ENCODE data around the gene SIL1.
A peak's percentile ranks its signal among the peaks of the same experiment; 100 is the strongest.

SIL1 gene

DNA sequence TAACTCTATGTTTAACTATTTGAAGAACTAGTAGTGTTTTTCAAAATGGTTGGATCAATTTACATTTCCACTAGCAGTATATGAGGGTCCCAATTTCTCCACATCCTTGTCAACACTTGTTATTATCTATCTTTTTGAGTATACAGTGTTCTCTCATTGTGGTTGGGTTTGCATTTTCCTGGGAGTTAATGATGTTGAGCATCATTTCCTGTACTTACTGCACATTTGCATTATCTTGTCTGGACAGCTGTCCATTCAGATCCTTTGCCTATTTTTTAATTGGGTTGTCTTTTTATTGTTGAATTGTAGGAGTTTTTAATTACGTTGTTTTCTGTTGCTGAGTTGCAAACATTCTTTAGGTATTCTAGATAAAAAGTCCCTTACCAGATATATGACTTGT lies 219.6 kb downstream of the SIL1 start:
- no peak for DNase-seq (ENCODE audit: low spot score)

DNA sequence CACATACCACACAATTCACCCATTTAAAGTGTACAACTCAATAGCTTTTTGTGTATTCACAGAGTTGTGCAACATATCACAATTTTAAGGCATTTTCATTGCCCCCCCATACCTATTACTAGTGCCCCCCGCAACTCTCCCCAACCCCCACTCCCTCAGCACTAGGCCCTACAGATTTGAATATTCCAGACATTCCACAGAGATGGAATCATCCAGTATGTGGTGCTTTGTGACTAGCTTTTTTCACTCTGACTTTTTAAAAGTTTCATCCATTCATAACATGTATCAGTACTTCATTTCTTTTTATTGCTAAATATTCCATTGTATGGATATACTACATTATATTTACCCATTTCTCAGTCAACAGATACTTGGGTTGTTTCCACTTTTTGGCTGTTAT lies 220.1 kb downstream of the SIL1 start:
- DNase-seq (ENCODE audit: low spot score), result no peak

DNA sequence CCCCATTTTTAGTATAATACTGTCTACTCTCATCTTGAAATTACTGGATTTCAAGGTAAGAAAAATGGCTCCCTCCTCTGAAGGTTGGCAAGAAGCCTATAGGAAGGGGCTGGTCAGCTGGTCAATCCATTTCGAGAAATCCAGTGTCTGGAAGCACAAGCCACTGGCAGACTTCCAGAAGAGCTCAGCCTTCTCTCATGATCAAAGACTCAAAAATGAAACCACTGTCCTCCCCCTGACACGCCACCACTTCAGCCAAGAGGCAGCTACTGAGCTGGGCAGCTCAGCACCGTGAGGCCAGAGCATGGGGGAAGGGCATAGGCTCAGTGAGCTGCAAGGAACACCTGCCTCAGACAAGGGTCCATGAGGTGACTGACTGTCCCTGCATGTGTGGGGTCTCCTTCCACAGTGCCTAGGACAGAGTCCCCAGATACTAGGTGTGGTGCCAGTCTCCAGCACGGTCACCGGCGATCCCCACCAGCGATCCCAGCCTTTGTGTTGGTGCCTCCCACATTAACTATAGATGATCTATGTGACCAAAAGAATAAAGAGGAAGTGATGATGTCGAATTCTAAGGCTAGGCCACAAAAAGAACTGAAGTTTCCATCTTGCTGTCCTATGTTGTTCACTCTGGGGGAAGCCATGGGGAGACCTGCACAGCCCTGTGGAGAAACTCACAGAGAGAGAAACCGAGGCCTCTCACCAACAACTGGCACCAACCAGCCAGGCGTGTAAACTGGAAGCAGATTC lies 222.9 kb downstream of the SIL1 start:
- peak; percentile 55 for DNase-seq (ENCODE audit: low spot score)

DNA sequence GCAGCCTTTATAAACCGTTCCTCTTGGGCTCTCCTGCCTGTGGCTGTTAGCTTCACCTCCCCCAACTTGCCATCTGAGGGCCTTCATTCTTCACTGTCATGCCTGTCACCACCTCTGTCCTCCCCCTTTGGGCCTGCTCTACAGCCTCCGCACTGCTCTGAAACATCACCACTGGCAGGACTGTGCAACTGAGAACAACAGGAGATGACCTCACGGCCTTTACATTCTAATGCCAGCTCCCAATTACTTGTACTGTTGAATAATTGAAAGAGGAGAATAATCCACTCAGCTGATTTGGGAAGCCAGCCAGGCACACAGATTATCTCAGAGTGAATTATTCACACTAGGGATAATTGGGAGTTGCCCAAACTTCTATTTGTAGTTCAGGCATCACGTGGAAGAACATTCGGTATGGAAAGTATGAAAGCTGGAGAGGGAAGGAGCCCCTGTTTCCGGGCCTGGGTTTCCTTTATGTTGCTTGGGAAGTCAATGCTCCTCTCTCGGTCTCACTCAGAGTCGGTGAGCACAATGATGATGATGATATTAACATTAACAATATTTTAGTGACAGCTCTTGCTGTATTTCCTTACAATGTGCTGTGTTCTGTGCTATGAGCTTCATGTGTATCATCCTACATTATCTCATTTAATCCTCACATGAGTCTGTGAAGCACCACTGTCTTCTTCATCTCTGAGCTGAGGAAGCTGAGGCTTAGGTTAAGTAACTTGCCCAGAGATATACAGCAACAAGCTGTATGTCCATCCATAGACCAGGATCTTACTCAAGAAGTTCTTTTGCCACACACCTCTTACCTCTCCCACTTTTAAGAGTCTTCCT lies 223.7 kb downstream of the SIL1 start:
- DNase-seq (ENCODE audit: low spot score), result no peak

DNA sequence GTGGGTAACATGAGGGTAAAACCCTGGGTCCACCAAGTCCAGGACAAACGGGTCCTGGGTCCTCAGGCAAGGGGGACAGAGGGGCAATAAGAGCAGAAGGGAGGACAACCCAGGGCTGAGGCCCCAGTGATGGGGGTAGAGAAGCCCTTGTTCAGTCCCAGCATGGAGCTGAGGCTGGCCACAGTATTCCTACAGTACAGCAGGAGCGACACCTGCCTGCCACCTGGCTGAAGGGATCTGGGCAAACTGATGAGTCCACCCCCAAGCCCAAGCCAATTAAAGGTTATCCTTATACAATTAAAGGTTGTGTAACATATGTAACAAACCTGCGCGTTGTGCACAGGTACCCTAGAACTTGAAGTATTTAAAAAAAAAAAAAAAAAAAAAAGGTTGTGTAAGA lies 225.3 kb downstream of the SIL1 start:
- DNase-seq (ENCODE audit: low spot score), result no peak

DNA sequence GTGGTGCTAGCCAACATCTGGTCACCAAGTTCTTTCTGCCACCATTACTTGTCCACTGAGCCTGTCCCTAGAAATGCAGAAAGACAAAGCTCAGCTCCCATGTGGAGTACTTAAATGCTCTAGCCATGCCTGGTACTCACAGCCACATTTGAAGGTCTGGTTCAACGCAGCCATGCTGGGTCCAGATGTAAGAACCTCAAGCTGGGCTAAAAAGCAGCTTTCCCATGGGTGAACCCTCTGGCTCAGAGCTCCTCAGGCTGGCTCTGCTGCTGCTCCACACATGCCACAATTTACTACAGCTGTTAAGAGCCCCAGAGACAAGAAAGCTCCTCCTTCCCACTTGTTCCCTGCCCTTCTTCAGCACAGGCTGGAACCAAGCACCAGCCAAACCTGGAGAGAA lies 225.9 kb downstream of the SIL1 start:
- no peak for DNase-seq (ENCODE audit: low spot score)

DNA sequence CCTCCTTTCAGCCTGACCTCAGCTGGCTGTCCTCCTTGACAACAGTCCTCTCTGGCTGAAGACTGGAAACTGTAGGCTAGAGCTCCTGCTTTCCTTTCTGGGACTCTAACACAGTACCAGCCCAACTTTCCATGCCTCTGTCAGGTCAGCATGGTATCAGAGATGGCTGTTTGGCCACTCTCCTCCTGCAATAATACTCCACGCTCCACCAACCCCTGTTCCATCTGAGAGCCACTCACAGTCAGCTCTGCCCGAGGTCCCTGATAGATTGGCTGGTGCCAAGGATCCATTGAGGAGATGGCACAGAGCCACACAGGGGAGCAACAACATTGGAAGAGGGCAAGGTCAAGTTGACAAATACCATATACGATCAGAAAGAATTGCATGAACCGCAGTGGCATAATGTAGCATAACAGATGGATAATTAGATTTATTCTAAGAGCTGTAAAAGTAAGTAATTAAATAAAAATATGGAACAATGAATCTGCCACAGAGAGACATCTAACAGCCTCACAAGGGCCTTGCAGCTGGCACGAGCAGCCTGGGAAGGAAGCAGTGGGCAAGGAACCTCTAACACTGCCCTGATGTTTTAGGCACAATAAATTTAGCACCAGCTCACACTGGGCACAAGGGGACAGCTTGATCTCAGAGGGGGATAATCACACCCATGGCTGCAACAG lies 228.7 kb downstream of the SIL1 start:
- no peak for DNase-seq (ENCODE audit: low spot score)

DNA sequence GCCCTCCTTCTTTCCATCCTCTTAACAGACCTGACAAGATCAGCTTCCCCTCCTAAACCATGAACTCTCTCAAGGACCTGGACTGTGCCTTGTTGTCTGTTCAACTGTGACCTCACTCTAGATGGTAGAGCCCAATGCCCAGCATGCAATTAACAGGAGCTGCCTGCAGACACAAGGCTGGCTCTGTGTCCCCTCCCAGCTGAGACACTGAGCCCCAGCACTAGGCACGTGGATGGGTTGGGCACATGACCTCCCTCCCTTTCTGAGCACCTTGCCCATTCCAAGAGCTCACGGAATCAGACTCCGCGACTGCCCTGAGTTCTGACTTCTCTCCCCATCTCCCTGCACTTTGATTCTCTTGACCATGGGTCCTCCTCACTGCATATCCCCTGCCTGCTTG lies 229.6 kb downstream of the SIL1 start:
- no peak for DNase-seq (ENCODE audit: low spot score)

DNA sequence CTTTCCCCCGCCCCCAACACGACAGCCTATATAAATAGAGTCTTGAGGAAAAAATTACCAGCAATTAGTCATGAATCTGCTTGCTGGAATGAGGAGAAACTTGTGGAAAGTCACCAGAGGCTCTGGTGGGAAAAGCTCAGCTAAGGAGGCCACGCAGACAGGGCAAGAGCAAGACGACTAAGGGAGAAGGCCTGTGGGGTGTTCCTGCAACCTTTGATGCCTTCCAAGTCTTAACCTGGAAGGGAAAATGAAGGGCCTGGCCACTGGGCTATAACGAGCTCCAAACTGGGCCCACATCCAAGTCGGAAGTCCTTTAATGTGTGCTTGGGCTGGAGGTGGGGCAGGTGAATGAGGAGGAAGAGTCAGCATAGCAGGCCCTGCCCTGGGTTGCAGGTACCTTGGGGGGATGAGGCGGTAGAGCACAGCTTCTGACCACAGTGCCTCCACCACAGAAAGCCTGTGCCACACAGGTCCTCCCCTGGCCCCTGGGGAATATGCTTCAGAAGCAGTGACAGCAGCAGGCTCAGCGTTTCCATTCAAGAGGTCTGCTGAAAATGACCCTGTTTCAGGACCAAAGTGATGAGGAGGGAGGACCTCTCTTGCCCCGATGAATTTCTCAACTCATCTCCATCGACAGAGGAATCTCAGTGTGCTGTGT lies 230.2 kb downstream of the SIL1 start:
- no peak for DNase-seq (ENCODE audit: low spot score)

DNA sequence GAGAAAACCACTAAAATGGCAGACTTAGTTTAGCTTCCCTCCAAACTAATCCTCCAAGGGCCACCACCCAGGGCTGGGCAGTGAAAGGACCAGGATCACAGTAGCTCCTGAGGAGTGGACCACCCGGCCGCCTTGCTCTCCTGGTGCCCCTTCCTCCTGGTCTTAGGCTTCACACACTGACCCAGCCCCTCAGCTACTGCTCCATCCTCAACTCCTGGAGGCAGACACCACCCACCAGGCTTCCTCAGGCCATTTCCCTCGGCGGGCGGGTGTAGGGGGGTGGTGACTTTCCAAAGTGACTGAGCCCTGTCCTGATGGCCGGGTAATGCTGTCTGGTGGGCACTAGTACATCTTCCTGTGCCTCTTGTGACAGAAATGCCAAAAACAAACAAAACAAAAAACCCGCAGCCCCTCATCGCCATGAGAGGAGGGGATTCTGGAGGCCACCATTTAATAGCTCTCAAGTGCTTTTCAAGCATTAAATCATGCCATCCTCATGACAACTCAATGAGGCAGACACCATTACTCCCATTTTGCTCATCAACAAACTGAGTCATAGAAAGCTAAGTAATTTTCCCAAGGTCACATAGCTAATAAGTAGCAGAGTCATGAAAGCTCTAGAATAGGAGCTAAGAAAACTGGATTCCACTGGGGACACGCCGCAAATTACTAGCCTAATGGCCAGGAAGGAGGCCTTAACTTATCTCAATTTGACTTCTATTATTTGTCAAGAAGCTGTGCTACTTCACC lies 231.8 kb downstream of the SIL1 start:
- DNase-seq (ENCODE audit: low spot score), result no peak

DNA sequence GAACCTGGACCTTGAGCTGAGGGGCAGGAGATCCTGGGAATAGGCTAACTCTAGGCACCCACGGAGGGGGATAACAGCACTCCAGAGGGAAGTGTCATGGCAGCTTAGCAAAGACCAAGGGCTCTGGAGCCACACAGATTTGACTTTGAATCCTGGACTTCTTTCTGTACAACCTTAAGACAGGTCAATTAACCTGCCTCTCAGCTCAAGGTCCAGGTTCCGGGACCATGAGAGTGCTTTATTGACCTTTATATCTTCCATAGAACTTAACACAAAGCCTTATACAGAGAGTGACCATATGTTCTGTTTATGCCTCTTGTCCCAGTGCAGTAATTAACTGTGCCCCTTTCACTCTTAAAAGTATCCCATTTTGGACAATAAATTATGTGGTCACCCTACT lies 232.5 kb downstream of the SIL1 start:
- DNase-seq (ENCODE audit: low spot score), result no peak

DNA sequence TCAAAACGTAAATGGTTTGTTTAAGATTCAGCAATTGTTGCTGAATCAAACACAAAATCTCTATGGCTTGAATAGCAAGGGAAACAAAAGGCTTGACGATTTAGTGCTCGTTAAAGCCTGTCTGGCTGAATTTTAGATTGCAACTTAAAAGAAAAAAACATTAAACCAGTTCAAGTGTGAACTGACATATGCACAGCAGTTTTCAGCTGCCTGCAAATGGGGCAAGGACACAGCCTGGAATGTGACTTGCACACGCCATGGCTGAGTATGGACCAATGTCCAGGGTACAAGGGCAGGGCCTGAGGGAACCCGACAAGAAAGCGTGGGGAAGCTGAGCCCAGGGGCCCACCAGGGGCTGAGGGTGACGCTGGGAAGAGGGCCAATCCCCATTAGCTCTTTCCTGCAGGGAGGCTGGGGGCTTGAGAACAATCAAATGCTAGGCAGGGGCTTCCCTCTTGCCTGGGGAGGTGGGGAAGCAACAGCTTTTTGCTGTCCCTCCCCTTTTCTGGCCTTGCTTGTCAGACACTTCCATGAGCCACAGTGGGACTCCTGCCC lies 233.4 kb downstream of the SIL1 start:
- no peak for DNase-seq (ENCODE audit: low spot score)

DNA sequence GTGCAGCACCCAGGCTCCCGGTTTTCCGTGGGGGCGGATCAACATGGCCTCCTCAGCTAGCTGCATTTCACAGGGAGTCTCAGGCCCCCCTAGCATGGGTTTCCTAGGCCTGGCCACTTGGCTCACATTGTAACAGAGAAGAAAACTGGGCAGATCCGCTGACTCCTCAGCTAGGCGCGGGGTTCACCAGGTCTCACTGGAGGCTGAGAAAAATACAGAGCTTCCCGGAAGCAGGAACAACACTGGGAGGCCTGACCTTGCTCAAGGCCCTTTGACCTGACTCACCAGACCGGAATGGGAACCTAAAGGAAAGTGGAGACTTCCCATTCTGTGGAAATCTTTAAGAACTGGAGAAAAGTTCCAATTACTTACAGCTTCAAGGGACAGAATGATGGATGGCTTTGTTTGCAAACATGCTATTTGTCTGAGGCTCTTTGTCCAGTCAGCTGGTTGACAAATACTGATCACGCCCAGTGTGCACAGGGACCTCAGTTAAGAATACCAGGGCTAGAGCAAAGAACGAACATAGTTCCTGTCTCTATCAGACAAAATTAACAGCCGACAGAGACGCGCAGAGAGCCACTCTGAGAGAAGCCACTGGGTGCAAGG lies 234.3 kb downstream of the SIL1 start:
- DNase-seq (ENCODE audit: low spot score), result no peak

DNA sequence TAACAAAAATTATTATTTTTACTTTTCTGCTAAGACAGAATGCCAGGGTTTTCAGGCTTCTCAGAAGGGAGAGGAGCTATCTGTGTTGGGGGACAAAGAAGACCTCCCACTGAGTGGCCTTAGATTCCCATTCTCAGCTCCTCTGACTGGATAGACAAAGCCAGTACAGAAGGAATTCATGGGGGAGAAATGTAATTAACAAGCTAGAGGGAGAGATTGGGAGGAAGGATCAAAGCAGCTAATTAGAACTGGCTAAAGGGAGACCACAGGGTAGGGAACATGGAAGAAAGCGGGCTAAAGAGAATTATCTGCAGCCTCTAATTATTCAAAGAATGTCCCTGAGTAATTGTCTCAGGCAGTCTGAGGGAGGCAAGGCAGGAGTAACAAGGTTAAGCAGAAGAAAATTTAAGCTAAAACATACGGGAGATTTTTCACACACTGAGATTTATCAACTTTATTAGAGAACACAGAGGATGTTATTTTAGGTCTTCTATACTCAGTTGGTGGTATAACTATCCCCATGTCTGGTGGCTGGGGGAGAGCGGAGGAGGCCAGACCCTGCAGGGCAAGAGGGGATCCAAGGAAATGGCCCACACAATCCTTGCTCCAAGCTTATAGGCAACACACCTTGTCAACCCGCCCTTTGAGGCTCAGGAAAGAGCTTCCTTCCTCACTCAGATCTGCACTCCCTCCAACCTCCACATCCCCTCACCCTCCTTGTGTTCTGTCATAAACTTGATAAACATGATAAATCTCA lies 235.4 kb downstream of the SIL1 start:
- DNase-seq (ENCODE audit: low spot score), result no peak

DNA sequence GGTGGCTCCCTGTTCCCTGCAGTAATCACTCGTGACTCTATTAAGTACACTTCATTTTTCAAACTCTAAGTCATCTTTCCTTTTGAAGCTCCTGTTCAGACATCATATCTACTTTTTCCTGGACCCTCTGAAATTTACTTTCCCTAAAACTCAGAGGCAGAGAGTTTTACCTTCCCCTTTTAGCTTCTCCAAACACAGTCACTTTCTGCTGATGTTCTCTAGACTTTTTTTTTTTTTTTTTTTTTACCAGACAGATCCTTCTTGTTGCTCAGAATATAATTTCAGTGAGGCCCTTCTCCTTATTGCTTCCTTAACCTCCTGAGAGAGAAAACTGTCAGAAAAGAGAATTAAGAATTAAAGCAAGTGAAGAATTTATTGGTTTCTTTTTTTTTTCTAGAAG lies 236.4 kb downstream of the SIL1 start:
- DNase-seq (ENCODE audit: low spot score), result no peak

DNA sequence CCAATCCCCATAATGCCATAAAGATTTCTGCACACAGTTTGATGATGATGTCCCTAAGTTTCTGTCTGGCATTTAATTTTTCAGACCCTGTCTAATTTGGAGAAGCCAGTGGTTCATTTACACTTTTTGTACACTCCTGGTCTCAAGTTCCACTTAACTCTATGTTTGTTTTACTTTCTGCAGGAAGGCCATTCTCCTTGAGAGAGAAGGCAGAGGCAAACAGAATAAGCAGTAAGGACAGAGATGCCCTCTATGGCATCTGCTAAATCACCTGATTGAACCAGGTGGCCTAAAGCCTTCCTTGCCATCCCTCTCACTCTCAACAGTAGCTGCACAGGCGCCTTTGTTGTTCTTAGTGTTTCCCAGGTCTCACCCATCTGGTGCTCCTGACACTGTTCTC lies 236.9 kb downstream of the SIL1 start:
- DNase-seq (ENCODE audit: low spot score), result no peak

DNA sequence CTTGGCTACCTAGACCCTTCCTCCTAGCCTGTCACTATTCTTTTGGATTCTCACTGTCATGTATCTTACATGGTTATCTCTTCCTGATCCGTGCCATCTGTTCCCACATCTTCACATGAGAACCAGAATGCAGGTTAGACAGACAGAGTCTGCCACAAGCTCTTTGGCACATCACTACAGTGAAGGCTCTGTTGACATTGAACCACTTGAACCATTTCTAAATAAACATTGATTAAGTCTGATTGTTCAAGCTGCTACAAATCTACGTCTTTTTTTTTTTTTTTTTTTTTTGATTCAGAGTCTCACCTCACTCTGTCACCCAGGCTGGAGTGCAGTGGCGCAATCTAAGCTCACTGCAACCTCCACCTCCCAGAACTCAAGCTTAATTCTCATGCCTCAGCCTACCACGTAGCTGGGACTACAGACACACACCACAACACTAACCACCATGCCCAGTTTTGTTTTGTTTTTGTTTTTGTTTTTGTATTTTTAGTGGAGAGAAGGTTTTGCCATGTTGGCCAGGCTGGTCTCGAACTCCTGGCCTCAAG lies 237.9 kb downstream of the SIL1 start:
- no peak for DNase-seq (ENCODE audit: low spot score)

DNA sequence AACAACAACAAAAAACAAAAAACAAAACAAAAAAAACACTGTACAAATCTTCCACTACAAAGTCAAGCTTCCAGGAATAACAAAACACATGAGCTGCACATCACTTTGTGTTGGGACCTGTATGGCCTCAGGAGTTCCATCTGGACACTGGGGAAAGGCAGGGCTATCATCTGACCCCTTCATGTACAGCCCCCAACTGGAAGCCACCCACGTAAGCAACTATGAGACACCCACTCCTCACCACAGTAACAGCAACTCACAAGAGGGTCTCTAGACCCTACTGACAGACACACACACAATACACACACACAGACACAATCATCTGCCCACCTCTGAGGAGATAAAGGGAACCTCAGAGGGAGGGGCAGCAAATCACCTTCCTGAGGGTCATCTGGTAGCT lies 241.4 kb downstream of the SIL1 start:
- DNase-seq (ENCODE audit: low spot score), result no peak

DNA sequence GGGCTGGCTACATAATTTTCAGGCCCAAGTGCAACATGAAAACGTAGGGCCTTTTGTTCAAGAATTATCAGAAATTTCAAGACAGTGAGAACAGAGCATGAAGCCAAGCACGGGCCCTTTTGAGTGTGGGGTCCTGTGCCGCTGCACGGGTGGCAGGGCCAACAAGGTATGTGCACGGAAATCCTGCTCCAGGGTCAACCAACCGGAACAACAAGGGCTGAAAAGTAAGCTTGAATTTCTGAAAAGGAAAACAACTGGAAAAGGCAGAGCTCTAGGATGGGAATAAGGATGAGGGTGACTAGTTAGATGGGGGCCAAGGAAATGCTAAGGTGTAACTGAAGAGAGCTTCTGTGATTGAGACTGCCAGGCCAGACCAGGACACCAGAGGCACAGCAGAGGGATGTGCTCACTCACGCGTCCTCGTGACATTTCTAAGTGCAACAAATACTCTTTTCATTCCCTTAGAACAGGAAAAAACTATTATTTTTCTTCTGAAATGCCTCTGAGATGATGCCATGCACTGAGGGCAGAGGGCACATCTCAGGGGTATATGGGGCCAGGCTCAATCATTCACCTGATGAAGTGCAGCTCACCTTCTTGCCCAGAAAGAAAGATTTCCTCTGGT lies 242.4 kb downstream of the SIL1 start:
- no peak for DNase-seq (ENCODE audit: low spot score)
